Ecto neural progenitor cell (in vitro differentiated cells): ENCODE results near the gene TYW1.
"Not testable (repeated sequence)": the region's sequence is repeated elsewhere in the genome, so short reads cannot be mapped to it uniquely, and the experiment has no call there.

Experiments used
- DNase-seq: peaks from one replicate; pipeline ENCODE4 v3.0.0-alpha.2; 2018; ENCODE audit warnings: low spot score

Gene TYW1

DNA sequence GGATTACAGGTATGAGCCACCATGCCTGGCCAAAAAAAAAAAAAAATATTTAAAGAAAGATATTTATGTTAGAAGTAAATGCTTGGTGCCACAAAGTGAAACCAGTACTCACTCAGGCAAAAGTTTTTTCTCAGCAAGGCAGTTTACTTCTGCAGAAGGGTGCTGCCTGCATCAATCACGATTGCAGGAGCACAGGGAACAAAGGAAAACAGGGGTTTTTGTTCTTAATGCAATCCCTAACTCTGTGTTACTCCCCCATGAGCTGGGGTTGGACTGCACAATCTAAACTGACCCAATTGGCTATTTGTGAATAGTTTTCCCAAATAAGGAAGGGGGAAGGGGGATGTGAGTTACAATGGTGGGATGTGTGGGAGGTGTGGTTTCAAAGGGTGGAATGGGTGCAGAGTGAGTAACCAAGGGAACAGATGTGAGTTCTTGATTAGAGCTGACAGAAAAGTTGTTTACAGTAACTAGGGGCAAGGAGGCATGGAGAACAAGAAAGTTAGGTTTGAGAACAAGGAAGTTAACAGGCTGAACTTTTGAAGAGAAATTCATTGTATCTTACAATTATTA lies 255.4 kb downstream of the TYW1 start:
- peak; percentile 47 for DNase-seq

DNA sequence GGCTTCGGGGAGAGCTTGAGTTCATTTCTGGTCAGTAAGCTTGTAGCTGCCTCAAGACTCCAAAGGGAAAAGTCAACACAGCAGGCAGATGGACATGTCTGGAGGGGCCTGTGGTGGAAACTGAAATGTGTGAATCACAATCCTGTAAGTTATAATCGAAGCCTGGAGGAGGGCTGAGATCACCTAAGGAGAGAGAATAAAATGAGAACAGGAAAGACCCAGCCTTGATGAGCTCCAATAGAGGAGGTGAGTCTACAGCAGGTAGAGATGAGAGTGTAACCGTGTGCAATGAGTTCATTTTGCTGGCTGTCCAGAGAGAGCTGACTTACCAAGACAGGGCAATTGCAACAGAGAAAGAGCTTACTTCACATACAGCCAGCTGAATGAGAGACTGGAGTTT lies 258.4 kb downstream of the TYW1 start:
- not testable (repeated sequence) for DNase-seq

DNA sequence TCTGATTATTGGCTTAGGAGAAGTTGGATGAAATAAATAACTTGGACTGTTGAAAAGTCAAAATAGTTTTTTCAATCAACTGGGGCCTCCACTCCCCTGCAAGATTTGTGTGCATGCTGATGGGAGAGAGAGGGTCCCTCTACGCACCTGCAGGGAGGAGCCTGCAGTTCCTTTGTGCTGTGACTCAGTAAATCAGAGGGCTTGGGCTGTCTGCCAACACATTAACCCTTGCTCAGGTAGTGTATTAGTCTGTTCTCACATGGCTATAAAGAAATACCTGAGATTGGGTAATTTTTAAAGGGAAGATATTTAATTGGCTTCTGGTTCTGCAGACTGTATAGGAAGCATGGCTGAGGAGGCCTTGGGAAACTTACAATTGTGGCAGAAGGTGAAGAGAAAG lies 261.1 kb downstream of the TYW1 start:
- not testable (repeated sequence) for DNase-seq

DNA sequence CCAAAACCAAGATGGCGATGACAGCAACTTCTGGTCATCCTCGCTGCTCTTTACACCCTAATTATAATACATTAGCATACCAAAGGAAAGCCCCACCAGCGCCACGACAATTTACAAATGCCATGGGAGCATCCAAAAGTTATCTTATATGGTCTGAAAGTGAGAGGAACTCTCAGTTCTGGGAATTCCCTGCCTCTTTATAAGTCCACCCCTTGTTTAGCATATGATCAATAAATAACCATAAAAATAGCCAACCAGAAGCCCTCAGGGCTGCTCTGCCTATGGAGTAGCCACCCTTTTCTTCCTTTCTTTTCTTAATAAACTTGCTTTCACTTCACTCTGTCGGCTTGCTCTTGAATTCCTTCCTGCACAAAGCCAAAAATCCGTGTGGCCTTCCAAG lies 262.7 kb downstream of the TYW1 start:
- DNase-seq, result not testable (repeated sequence)

DNA sequence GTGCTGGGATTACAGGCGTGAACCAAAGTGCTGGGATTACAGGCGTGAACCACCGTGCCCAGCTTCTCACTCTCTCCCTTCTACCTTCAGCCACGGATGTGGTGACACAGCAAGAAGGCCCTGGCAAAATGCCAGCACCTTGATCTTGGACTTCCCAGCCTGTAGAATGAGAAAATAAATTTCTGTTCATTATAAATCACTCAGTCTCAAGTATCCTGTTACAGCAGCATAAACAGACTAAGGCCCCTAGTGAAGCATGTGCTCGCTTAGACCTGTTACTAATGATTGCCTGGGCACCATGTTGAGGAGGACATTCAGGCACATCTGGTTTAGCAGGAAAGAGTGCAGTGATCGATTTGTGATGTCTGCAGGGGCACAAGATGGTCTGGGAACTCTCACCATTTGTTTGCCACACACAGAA lies 263.5 kb downstream of the TYW1 start:
- not testable (repeated sequence) for DNase-seq

DNA sequence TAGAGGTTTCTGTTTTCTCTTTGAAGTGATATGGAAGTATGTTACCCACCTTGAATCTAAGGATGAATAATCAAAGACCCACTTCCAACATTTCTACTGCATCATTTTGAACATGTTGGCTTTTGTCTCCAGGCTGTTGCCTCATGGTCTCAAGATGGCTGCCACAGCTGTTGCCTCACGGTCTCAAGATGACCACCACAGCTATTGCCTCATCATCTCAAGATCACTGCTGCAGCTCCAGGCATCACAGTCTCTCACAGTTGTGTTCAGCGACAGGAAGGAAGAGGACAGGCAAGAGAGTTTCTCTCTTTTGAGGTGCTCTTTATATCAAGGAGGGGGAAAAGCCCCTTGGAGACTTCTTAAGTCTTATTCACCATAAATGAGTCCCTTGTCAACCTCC lies 267.4 kb downstream of the TYW1 start:
- DNase-seq, result not testable (repeated sequence)

DNA sequence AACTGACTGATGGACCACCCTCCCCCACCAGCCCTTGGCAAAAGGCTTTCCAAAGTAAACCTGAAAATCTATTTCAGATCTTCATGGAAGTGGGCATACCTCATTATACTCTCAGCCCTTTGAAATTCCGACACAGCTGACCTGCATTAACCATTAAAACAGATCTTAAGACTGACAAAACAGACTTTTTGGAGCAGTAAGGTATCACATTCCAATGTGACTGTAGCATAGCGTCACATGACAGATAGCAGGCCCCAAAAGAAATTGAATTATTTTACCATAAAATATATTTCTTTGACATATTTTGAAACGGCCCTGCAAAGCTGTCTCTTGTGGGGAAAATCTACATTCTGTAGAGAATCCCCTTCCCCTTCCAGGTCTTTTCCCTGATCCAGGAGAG lies 269.4 kb downstream of the TYW1 start:
- DNase-seq, result not testable (repeated sequence)

DNA sequence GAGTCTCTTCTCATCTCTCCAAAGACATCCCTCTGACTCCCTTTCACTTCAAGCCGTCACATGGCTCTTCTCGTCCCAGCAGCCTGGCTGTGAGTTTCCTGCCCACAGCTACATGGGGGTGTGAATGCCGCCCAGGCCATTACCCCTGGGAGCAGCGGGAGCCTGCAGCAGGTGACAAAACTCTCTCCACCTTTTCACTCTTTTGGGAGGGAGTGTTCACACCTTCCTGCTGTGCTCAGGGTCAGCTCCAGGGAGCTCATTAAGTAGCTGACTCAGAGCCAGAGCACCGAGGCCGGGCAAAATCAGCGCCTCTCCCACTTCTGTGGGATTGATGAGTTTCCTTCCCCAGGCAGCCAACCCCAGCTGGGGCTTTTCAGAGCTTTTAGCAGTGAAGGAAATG lies 271.3 kb downstream of the TYW1 start:
- DNase-seq, result no peak

DNA sequence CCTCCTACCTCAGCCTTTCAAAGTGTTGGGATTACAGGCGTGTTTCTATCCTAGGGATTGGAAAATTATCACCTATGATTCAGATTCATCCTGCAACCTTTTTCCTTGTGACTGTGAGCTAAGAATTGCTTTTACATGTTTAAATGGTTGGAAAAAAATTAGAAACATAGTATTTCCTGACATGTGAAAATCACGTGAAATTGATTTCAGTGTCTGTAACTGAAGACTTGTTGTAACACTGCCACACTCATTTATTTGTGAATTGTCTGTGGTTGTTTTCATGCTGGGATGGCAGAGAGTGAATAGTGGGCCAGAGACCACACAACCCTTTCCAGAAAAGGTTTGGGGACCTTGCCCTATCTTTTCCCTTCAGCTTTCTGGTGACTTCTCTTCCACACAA lies 273.3 kb downstream of the TYW1 start:
- not testable (repeated sequence) for DNase-seq
